BJ (cell line): Measurements from ENCODE around the gene GPD1L. TPM values are rescaled to one million over a fixed set of nuclear protein-coding genes. Genes with fewer than 3 reads are reported as not detected.

Experiments used
- CTCF ChIA-PET: fragments of 350-600 bp; formaldehyde crosslinking; extraction: SDS; loops from one replicate; lab custom pipeline; 2021; ENCODE audit warnings: antibody characterized with exemption, inconsistent platforms; lab: Yijun Ruan, JAX
- POLR2A ChIA-PET: fragments of 300-600 bp; sonication (Branson Sonifier 250); formaldehyde crosslinking; extraction: SDS; loops from one replicate; lab custom pipeline; 2021; ENCODE audit warnings: antibody characterized with exemption; lab: Charles Lee
- DNase-seq: peaks from one replicate; pipeline ENCODE4 v3.0.0-alpha.2; 2011; ENCODE audit warnings: low read depth
- H3K27me3 ChIP-seq: 2 replicates; pipeline ENCODE4 v1.6.0; 2011; ENCODE audit warnings: low read length; ENCODE audit not compliant: control insufficient read depth, insufficient read depth
- H3K36me3 ChIP-seq: 2 replicates; pipeline ENCODE4 v1.5.1; 2011; ENCODE audit warnings: low read length; ENCODE audit not compliant: control insufficient read depth, insufficient read depth
- H3K4me3 ChIP-seq: 2 replicates; pipeline ENCODE4 v1.5.1; 2011; ENCODE audit warnings: low read depth, mild to moderate bottlenecking, control low read depth, low read length
- polyA plus RNA-seq: library from polyadenylated mRNA; depleted of rRNA; stranded (reverse); fragments of >200 nt; gene quantifications from 2 replicates; pipeline ENCODE4 v1.2.3, GENCODE V29; 2011; rRNA removed
- TF ChIP-seq, protein P1 (sequence below): IDR thresholded peaks from 2 replicates; pipeline ENCODE4 v1.5.1; 2011; ENCODE audit warnings: low read depth, mild to moderate bottlenecking, control low read depth, inconsistent platforms, low read length, moderate library complexity; ENCODE audit not compliant: insufficient read depth

The GPD1L gene
- polyA plus RNA-seq, 1 experiment = 4.2 TPM

DNA sequence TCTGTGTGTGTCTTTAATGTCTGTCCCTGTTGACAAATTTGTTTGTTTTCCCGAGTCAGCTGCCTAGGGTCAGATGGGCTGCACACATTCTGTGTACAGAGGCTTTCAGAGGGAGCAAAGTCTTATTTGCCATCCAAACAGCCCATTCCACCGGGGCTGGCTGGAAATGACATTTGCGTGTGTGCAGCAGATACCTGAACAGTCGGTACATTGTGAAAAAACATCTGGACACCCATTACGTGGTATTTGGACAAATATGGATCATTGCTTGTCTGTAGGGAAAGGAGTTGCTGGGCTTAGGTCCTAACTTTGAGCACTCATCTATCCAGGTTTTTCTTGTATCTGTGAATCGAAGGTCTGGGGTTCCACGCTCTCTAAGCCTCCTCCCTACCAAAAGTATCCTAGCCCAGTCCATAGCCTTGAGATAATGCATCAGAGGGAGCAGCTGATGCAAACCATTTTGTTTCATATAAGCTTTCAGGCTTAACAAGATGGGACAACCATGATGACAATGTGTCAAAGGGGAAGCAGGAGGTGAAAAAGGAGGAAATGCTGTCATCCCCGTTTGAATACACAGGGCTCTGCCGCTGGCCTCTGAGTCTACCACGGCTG lies 109.9 kb downstream of the GPD1L start:
- no peaks in the 10 kb centered on the region for H3K36me3 ChIP-seq
- no peak overlapping the region for H3K4me3 ChIP-seq
- ChIA-PET POLR2A (no interaction called here), CTCF (no interaction called here)
- no peak for DNase-seq
- TF ChIP-seq, protein P1, sequence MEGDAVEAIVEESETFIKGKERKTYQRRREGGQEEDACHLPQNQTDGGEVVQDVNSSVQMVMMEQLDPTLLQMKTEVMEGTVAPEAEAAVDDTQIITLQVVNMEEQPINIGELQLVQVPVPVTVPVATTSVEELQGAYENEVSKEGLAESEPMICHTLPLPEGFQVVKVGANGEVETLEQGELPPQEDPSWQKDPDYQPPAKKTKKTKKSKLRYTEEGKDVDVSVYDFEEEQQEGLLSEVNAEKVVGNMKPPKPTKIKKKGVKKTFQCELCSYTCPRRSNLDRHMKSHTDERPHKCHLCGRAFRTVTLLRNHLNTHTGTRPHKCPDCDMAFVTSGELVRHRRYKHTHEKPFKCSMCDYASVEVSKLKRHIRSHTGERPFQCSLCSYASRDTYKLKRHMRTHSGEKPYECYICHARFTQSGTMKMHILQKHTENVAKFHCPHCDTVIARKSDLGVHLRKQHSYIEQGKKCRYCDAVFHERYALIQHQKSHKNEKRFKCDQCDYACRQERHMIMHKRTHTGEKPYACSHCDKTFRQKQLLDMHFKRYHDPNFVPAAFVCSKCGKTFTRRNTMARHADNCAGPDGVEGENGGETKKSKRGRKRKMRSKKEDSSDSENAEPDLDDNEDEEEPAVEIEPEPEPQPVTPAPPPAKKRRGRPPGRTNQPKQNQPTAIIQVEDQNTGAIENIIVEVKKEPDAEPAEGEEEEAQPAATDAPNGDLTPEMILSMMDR = no peak
- H3K27me3 ChIP-seq = no peaks in the 10 kb centered on the region

DNA sequence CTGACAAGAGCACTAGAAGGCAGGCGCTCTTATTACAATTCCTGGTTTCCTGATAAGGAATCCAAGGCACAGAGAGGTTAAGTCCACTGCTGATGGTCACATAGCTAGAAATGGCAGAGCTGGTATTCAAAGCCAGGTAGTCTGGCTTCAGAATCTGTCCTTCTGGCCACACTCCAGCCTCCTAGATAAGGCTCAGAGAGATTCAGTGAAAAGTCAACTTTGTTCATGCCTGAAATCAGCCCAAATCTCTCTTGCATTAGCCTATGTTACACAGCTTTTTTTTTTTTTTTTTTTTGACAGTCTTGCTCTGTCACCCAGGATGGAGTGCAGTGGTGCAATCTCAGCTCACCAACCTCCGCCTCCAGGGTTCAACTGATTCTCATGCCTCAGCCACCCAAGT lies 110.9 kb downstream of the GPD1L start:
- POLR2A ChIA-PET = no interaction called here
- Histone ChIP-seq H3K4me3 (no peak overlapping the region), H3K36me3 (no peaks in the 10 kb centered on the region), H3K27me3 (no peaks in the 10 kb centered on the region)
- CTCF ChIA-PET = interaction anchor here (0.6 kb wide), 1 partner anchor 125 kb away, joined by 3 read pairs; no protein-coding TSS in a partner anchor
- DNase-seq = no peak
- TF ChIP-seq, protein P1 = no peak

Other genes starting within 250 kb of the GPD1L start
- gene OSBPL10, start 125.4 kb upstream of the GPD1L start, polyA plus RNA-seq = 9.6 and 11.2 TPM in 2 replicates
- 0.32 and 0.45 TPM in 2 replicates for gene ZNF860, start 124.9 kb upstream of the GPD1L start, polyA plus RNA-seq
- gene CMTM8, start 132.1 kb downstream of the GPD1L start, polyA plus RNA-seq = 0.18 and 0.39 TPM in 2 replicates